Hepatocyte (in vitro differentiated cells): Measurements from ENCODE around the gene RETN. TPM values are rescaled to one million over a fixed set of nuclear protein-coding genes. Genes with fewer than 3 reads are reported as not detected.
A peak's percentile ranks its signal among the peaks of the same experiment; 100 is the strongest.

Experiments used
- DNase-seq: peaks from one replicate; pipeline ENCODE4 v3.0.0-alpha.2; 2016; ENCODE audit warnings: low spot score
- H2AFZ ChIP-seq: fragments of 200-600 bp; sonication (generic); 2 replicates; pipeline ENCODE4 v1.6.0; 2016; ENCODE audit warnings: antibody characterized with exemption, mild to moderate bottlenecking
- H3K27ac ChIP-seq: fragments of 200-600 bp; sonication (generic); 2 replicates; pipeline ENCODE4 v1.5.1; 2016; ENCODE audit warnings: mild to moderate bottlenecking
- H3K27me3 ChIP-seq: fragments of 200-600 bp; sonication (generic); 2 replicates; pipeline ENCODE4 v1.6.1; 2016
- H3K36me3 ChIP-seq: fragments of 200-600 bp; sonication (generic); replicated peaks from 2 replicates; pipeline ENCODE4 v1.5.1; 2016; ENCODE audit warnings: low read depth; ENCODE audit not compliant: insufficient read depth
- H3K4me1 ChIP-seq: fragments of 200-600 bp; sonication (generic); 2 replicates; pipeline ENCODE4 v1.5.1; 2016; ENCODE audit warnings: mild to moderate bottlenecking, moderate library complexity; ENCODE audit not compliant: insufficient read depth
- H3K4me2 ChIP-seq: fragments of 200-600 bp; sonication (generic); 2 replicates; pipeline ENCODE4 v1.6.0; 2016
- H3K4me3 ChIP-seq: fragments of 200-600 bp; sonication (generic); 2 replicates; pipeline ENCODE4 v1.5.1; 2016; ENCODE audit warnings: mild to moderate bottlenecking
- H3K79me2 ChIP-seq: fragments of 200-600 bp; sonication (generic); 2 replicates; pipeline ENCODE4 v1.6.0; 2017; ENCODE audit warnings: mild to moderate bottlenecking
- H3K9me2 ChIP-seq: fragments of 200-600 bp; sonication (generic); replicated peaks from 2 replicates; pipeline ENCODE4 v1.6.0; 2017; ENCODE audit warnings: mild to moderate bottlenecking; ENCODE audit not compliant: insufficient read depth
- H3K9me3 ChIP-seq: fragments of 200-600 bp; sonication (generic); 2 replicates; pipeline ENCODE4 v1.5.1; 2016; ENCODE audit warnings: low read depth, mild to moderate bottlenecking
- H4K20me1 ChIP-seq: fragments of 200-600 bp; sonication (generic); 2 replicates; pipeline ENCODE4 v1.6.0; 2016; ENCODE audit warnings: mild to moderate bottlenecking; ENCODE audit not compliant: insufficient read depth, poor library complexity, severe bottlenecking
- CTCF ChIP-seq: fragments of 200-600 bp; sonication (generic); IDR thresholded peaks from 2 replicates; pipeline ENCODE4 v1.5.1; 2016; ENCODE audit warnings: antibody characterized with exemption, mild to moderate bottlenecking; ENCODE audit not compliant: poor library complexity
- EZH2 ChIP-seq: fragments of 200-600 bp; sonication (generic); IDR thresholded peaks from 2 replicates; pipeline ENCODE4 v1.6.1; 2016; ENCODE audit warnings: antibody characterized with exemption, mild to moderate bottlenecking, borderline replicate concordance
- EZH2phosphoT487 ChIP-seq: fragments of 200-600 bp; sonication (generic); IDR thresholded peaks from one replicate; pipeline ENCODE4 v1.6.1; 2018; ENCODE audit warnings: antibody characterized with exemption, mild to moderate bottlenecking, low read depth, moderate library complexity; ENCODE audit not compliant: unreplicated experiment, severe bottlenecking
- WGBS: methylation state at CpG from one replicate; pipeline ENCODE4 v1.1.6; 2016; ENCODE audit warnings: low lambda C conversion rate; ENCODE audit errors: missing lambda C conversion rate; 5-methylcytosine and 5-hydroxymethylcytosine counted together
- polyA plus RNA-seq: library from polyadenylated mRNA; unstranded; fragments of >200 nt; fragmentation: Nextera tagmentation; extraction: Ambion mirVana; gene quantifications from 2 replicates; pipeline ENCODE4 v1.2.1, GENCODE V29; 2016
- total RNA-seq: library from RNA; depleted of rRNA; stranded (reverse); fragments of >200 nt; gene quantifications from 2 replicates; pipeline ENCODE4 v1.2.3, GENCODE V29; 2014

The RETN gene
- total RNA-seq (not detected in 2 replicates), polyA plus RNA-seq (0.74 TPM in 1 of 2 replicates, not detected in the other)

GRCh38 chr19:7668842-7669241 is at the start of gene RETN:
Gene RETN (plus strand): TSS chr19:7669049. CDS start chr19:7669327, 278 bp downstream.
- 88% methylated on average over 9 of the region's 9 CpGs for WGBS
- Histone ChIP-seq H3K9me2 (no peaks in the 10 kb centered on the region), H3K27ac (no peak within 1 kb of the TSS), H3K4me1 (no peaks in the 10 kb centered on the region), H3K79me2 (no peaks in the 10 kb centered on the region), H4K20me1 (no peaks in the 10 kb centered on the region), H3K36me3 (no peaks in the 10 kb centered on the region), H3K27me3 (peaks cover 42% of the 10 kb centered on the region), H3K4me3 (no peak within 1 kb of the TSS), H2AFZ (no peak within 1 kb of the TSS), H3K4me2 (peak within 1 kb of the TSS; percentile 71), H3K9me3 (no peaks in the 10 kb centered on the region)
- no peak for DNase-seq
- TF ChIP-seq EZH2phosphoT487 (no peak), CTCF (no peak), EZH2 (no peak)

DNA sequence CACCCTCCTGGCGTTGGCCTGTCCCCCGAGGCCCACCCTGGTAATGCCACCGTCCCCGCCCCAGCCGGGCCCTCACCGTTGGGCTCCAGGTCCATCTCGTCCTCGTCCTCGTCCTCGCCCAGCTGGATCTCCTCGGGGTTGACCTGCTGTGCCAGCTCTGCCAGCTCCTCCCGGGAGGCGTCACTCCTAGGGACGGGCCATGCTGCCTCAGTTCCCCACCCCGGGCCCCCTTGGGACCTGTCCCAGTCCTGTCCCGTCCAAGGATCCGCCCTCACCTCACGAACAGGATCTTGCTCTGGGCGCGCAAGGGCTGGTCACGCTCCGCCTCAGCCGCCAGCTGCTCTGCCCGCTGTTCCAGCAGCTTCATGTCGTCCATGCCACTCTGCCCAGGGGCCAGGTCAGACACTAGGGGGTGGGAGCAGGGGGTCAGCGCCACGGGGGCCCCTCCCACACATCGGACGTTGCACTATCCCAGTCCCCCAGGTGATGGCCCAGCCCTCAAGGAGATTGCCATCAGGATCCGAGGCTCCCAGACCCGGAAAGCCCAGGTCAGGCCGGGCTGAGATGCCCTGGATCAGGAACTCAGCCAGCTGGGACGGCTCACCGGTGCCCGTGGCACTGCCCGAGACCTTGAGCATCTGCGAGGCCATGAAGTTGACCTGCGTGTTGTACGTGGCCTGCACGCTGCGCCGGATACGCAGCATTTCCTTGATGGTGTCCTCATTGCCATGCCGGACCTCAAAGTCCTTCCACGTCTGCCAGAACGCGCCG is 49.0 kb upstream of the RETN start:
- Histone ChIP-seq H2AFZ (no peak overlapping the region), H3K4me2 (no peak overlapping the region), H3K9me2 (no peaks in the 10 kb centered on the region), H3K4me1 (no peaks in the 10 kb centered on the region), H3K79me2 (no peaks in the 10 kb centered on the region), H3K27me3 (no peaks in the 10 kb centered on the region), H3K9me3 (no peaks in the 10 kb centered on the region), H4K20me1 (no peaks in the 10 kb centered on the region), H3K4me3 (no peak overlapping the region), H3K36me3 (no peaks in the 10 kb centered on the region), H3K27ac (no peak overlapping the region)
- TF ChIP-seq EZH2phosphoT487 (no peak), CTCF (no peak), EZH2 (no peak)
- DNase-seq: no peak
- 96% methylated on average over 38 of the region's 48 CpGs for WGBS

GRCh38 chr19:7620442-7621412 is 48.1 kb upstream of the RETN start:
- Histone ChIP-seq H3K9me2 (no peaks in the 10 kb centered on the region), H4K20me1 (no peaks in the 10 kb centered on the region), H3K79me2 (no peaks in the 10 kb centered on the region), H3K9me3 (no peaks in the 10 kb centered on the region), H3K27me3 (no peaks in the 10 kb centered on the region), H3K27ac (no peak overlapping the region), H3K4me3 (no peak overlapping the region), H3K4me1 (no peaks in the 10 kb centered on the region), H3K36me3 (no peaks in the 10 kb centered on the region), H3K4me2 (no peak overlapping the region), H2AFZ (no peak overlapping the region)
- DNase-seq: no peak
- WGBS: 97% methylated on average over 41 of the region's 57 CpGs
- no peak for TF ChIP-seq CTCF
- TF ChIP-seq EZH2: no peak
- no peak for TF ChIP-seq EZH2phosphoT487
